Activated CD8-positive, alpha-beta memory T cell treated with anti-CD3 and anti-CD28 coated beads for 1 hour (primary cell): ENCODE measurements around the gene NTN3.

Experiments
- DNase-seq, 2 donors: peaks; one replicate each; pipeline ENCODE4 v3.0.0-alpha.2; 2020; ENCODE audit warnings: low read depth in 1 of 2; ENCODE audit errors: extremely low read depth in 1 of 2

The NTN3 gene

DNA sequence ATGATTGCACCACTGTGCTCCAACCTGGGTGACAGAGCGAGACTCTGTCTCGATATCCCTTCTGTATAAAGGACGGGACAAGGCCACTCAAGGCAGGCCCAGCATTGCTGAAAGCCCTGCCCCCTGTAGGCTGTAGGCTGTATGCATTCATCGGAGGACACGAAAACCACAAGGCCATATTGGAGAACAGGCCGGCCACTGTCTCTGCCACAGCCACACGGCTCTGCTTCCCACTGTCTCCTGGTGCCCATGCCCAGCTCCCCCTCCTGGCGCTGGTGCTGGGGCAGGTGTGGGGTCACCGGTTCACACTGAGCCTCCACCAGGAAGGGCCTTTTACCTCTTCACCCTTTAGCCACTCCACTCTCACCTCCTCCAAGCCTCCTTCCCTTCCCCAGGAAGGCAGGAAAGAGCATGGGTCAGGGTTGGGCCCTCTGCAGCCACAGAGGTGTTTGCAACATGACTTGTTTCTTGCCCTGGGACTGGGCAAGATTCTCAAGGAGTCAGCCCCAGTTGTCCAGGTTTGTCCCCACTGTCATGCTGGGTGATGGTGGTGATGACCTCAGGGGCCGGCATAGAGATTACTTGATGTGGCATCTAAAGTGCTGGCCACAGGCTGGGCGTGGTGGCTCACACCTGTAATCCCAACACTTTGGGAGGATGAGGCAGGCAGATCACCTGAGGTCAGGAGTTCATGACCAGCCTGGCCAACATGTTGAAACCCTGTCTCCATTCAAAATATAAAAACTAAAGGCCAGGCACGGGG, 5.3 kb upstream of the NTN3 start:
- DNase-seq, result no peak

GRCh38 chr16:2466667-2467527, 4.2 kb upstream of the NTN3 start:
- DNase-seq, result no peak

- no peak for DNase-seq
These were observed 3.4 kb upstream of the NTN3 start for GRCh38 chr16:2467528-2468232.

DNA sequence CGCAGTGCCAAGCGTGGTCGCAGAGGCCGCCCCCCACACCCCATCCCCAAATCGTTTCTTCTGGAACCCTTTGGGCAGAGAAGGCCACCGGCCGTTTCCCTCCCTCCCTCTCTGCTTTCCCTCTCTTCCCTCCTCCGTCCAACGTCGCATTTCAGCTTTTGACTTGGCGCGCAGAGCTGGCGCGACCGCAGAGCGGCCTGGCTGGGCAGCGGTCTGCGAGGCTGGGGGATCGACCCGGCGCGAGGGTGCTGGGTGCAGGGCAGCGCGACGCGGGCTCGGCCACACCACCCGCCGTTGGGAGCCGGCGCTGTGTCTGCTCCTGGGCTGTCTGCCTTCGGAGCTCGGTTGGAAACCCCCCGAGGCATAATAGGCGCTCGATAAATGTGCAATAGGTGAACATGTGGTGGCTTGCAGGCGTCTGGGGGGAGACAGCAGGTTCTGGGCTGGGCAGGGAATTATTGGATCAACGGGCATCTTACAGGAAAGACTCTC, 2.8 kb upstream of the NTN3 start:
- no peak for DNase-seq

GRCh38 chr16:2468725-2469398, 2.2 kb upstream of the NTN3 start:
- DNase-seq, result no peak

DNA sequence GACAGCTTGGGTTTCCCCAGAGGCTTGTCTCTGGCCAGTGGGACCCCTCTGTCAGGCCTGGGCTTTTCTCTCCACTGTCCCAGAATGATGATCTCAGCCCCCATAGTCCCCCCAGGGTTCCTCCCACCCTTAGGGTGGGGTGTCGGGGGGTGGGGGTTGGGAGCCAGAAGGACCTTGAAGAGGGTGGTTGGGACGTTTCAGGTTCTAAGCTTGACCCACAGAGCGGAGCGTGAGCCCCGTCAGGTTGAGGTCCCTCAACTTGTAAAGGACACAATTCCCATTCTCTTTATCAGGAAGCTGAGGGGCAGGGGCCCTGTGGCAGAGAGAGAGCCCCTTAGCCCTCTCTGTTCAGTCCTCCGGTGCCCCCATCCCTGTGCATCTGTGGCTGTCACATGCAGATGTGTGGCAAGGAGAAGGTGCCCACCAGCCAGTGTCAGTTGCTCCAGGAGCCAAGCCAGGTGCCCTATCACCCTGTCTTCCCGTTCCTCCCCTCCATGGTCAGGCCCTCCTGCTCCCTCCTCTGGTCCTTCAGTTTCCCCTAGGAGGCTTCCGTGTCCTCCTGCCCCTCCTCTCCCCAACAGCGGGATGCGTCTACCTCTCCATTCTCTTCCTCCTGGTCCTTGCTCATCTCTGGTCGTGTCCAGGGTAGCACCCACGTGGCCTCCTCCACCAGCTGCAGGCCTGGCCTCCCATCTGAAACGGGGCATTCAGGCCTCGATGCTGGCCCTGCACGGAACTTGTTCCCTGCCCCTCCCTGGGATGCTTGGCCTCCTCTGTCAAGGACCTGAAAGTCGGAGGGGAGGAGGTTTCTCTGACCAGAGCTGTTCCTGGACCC, 1.5 kb upstream of the NTN3 start:
- no peak for DNase-seq

DNA sequence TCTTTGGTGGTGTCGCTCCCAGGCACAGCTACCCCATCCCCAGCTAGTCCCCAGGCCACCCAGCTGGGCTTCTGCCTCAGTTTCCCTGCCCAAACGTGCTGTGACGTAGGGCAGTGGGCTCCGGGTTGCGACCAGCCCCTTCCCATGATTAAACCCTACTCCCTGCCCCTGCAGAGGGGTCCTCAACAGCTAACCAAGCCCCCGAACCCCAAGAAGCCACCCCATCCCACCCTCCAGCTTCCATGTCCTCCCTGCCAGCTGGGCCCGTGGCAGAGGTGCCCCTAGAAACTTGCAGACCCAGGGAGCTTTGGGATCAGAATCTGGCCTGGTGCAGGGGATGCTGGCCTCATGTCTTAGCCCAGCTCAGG, 879 bp upstream of the NTN3 start:
- no peak for DNase-seq

GRCh38 chr16:2470603-2471015, 488 bp upstream of the NTN3 start:
- DNase-seq, result no peak

DNA sequence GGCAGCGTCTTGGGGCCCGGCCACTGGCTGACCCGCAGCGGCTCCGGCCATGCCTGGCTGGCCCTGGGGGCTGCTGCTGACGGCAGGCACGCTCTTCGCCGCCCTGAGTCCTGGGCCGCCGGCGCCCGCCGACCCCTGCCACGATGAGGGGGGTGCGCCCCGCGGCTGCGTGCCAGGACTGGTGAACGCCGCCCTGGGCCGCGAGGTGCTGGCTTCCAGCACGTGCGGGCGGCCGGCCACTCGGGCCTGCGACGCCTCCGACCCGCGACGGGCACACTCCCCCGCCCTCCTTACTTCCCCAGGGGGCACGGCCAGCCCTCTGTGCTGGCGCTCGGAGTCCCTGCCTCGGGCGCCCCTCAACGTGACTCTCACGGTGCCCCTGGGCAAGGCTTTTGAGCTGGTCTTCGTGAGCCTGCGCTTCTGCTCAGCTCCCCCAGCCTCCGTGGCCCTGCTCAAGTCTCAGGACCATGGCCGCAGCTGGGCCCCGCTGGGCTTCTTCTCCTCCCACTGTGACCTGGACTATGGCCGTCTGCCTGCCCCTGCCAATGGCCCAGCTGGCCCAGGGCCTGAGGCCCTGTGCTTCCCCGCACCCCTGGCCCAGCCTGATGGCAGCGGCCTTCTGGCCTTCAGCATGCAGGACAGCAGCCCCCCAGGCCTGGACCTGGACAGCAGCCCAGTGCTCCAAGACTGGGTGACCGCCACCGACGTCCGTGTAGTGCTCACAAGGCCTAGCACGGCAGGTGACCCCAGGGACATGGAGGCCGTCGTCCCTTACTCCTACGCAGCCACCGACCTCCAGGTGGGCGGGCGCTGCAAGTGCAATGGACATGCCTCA, 773 bp downstream of the NTN3 start:
- DNase-seq, result no peak

- DNase-seq, result no peak
These were observed 1.4 kb downstream of the NTN3 start for GRCh38 chr16:2472488-2472864.

DNA sequence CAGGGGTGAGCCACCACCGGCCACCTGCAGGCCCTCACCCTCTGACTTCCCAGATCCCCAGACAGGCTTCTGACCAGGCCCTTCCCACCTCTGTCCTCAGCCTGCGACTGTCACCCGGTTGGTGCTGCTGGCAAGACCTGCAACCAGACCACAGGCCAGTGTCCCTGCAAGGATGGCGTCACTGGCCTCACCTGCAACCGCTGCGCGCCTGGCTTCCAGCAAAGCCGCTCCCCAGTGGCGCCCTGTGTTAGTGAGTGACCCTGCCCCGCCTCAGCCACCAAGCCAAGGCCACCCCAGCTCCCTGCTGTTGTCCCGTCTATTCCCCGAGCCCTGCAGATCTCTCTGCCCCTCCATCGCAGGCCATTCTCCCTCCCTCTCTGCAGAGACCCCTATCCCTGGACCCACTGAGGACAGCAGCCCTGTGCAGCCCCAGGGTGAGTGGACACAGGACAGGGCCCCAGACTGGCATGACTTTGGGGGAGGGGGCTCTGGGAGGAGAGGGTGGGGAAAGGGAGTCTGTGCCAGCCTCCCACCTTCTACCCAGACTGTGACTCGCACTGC, 1.9 kb downstream of the NTN3 start:
- DNase-seq, result no peak

DNA sequence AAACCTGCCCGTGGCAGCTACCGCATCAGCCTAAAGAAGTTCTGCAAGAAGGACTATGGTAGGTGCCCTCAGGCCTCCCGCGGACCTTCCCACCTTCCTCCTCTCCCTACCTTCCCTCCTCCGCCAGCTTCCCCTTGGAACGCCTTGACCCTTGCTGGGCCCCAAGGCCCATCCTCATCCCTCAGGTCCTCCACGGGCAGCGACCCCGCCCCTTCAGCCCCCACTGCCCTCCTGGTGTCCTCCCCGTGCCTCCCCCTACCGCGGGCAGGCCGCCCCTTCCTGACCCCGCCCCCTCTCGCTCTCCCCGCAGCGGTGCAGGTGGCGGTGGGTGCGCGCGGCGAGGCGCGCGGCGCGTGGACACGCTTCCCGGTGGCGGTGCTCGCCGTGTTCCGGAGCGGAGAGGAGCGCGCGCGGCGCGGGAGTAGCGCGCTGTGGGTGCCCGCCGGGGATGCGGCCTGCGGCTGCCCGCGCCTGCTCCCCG, 2.4 kb downstream of the NTN3 start:
- no peak for DNase-seq

DNA sequence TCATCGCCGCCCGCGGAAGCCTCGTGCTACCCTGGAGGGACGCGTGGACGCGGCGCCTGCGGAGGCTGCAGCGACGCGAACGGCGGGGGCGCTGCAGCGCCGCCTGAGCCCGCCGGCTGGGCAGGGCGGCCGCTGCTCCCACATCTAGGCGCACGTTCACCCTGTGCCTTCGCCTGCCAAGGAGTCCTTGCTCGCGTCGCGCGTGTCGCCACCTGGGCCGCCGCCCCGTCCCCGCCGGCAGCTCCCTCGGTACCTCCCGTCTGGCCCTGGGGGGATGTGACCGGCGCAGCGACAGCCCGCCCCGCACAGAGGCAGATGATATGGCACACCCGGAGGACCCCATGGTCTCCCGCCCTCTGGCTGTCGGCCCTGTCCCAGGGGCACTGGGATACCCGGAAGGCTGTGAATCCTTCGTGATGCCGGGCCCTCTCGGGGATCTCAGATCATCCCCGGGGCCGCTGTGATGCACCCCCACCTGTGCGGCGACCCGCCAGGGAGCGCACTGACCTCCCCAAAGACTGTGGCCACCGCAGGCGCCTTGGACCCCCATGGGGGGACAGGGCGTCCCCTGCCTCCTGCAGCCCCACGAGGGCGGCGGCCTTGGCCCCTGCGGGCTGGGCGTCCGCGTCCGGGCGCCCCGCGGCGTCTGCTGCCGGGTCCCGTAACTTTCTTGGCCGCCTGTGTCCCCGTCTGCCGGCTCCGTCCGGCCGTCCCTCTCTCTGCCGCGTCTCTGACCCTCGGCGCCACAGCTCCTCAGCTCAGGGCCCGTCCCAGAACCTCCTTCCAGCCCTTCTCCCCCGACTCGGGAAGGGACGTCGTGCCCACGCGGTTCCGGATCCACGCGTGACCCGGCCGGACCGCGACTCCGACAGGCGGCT, 3.1 kb downstream of the NTN3 start:
- DNase-seq, result peak; percentile 23 to 40

DNA sequence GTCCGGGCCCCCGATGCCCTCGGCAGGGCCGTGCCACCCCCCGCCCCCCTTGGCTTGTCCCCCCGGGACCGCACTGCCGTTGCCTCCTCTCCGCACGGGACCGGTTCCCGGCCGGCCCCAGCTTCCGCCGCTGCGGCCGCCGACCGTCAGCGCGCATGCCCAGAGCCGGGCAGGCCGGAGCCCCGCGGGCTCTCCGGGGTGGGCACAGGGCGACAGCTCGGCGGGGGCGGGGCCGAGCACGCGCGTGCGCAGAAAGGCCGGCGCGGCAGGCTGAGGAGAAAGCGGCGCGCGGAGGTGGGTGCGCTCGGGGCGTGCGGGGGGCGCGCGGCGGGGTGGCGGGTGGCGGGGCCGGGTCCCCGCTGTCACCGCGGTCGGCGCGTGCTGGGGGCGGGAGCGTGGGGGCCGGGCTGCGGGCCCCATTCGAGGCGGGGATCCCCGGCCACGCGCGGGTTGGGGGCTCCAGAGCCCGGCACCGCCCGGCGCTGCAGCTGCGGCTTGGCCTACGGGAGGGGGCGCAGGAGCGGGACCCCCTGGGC, 3.8 kb downstream of the NTN3 start, which contains the start of gene TBC1D24:
TBC1D24 (plus strand) TSS at position 251 of the 536 bp plus-strand sequence. CDS start 21,022 bp downstream, outside the sequence.
- DNase-seq, result peak; percentile 27 to 70

GRCh38 chr16:2475413-2476344, 4.6 kb downstream of the NTN3 start:
- peak in 1 of 2 donors; percentile 31 for DNase-seq

DNA sequence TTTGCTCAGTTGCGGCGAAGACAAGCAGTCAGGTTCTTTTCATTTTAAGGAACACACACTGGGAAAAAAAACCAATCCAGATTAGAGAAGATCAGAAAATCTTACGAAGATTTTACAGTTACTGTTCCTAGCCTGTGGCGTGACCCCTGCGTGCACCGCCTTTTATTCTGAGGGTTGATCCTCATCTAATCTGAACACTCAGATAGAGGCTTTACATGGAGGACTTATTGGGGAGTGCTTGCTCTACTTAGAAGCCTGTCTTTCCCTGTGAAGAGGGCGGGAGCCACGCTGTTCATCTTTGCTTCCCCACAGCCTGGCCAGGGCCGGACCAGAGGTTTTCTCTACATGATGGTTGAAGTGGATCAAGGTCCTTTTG, 5.2 kb downstream of the NTN3 start:
- DNase-seq, result no peak
